Stimulated activated CD4-positive, alpha-beta T cell treated with anti-CD3 and anti-CD28 coated beads, Interleukin-4, amount 100 ng/mL, for 1 hour (primary cell): ENCODE results near the gene ZSCAN5A.
"Not testable (repeated sequence)": the region's sequence is repeated elsewhere in the genome, so short reads cannot be mapped to it uniquely, and the experiment has no call there.

ENCODE experiments used
- DNase-seq: peaks from one replicate; pipeline ENCODE4 v3.0.0-alpha.2; 2020

ZSCAN5A gene

DNA sequence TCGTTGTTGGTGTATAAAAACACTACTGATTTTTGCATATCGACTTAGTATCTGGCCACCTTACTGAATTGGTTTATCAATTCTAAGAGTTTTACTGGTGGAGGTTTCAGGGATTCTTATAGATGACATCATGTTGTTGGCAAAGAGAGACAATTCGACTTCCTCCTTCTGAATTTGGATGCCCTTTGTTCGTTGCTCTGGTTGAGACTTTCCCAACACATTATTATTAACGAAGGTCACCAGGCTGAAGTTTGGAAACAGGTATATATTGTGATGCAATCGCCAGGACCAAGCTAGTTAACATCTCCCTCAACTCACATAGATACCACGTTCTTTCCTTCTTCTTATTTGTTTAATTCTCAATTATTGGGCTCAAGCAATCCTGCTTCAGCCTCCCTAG, 115.0 kb downstream of the ZSCAN5A start:
- no peak for DNase-seq

GRCh38 chr19:56197646-56198045, 117.0 kb downstream of the ZSCAN5A start, which contains the start of gene ZSCAN5B:
TSS of gene ZSCAN5B (minus strand) at chr19:56197783. CDS start at chr19:56193052, 4,731 bp downstream.
- DNase-seq: not testable (repeated sequence)

DNA sequence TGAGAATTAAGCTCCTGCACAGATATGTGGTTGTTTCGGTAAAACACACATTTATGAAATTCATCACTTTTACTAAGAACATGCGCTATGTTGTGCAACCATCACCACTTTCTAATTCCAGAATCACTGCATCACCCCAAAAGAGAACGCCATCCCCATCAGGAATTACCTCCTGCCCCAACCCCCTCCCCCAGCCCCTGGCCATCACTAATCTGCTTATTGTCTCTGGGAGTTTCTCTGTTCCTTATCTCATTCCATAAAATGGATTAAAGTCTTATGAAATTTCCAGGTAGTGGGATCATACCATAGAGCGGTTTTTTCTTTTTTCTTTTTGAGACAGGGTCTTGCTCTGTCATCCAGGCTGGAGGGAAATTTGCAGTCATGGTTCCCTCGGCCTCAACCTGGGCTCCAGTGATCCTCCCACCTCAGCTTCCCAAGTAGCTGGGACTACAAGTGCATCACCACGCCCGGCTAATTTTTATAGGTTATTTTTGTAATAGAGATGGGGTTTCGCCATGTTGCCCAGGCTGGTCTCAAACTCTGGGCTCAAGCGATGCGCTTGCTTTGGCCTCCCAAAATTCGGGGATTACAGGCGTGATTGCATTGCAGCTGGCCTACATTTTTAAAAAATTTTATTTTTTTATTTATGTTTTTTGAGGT, 120.5 kb downstream of the ZSCAN5A start:
- DNase-seq: no peak

- DNase-seq: no peak
These were observed 122.9 kb downstream of the ZSCAN5A start for GRCh38 chr19:56191711-56192110.

DNA sequence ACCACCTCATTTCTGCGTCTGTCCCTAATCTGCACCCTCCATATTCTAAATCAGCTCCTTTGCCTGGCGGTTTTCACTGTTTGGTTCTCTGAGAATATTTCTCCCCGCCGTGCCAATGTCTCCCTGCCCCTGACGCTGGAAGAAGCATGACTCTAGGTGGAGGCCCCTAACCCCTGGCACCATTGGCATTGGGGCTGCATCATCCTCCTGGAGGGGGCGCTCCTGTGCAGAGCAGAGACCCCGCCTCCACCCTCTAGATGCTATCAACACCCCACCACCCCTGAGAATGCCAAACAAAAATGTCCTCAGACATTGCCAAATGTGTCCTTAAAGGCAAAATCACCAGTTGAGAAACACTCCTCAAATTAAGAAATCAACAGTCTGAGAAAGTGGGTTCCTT, 123.5 kb downstream of the ZSCAN5A start:
- no peak for DNase-seq

GRCh38 chr19:56189785-56190184, 124.9 kb downstream of the ZSCAN5A start:
- no peak for DNase-seq

GRCh38 chr19:56177564-56178243, 136.9 kb downstream of the ZSCAN5A start:
- DNase-seq: no peak

GRCh38 chr19:56176881-56177280, 137.8 kb downstream of the ZSCAN5A start:
- DNase-seq: no peak

- DNase-seq: not testable (repeated sequence)
These were observed 138.3 kb downstream of the ZSCAN5A start for GRCh38 chr19:56176310-56176709.

GRCh38 chr19:56175861-56176307, 138.8 kb downstream of the ZSCAN5A start, which contains the start of gene GALP:
TSS of gene GALP (plus strand) at chr19:56176008. CDS start at chr19:56177109, 1,101 bp downstream.
- not testable (repeated sequence) for DNase-seq

DNA sequence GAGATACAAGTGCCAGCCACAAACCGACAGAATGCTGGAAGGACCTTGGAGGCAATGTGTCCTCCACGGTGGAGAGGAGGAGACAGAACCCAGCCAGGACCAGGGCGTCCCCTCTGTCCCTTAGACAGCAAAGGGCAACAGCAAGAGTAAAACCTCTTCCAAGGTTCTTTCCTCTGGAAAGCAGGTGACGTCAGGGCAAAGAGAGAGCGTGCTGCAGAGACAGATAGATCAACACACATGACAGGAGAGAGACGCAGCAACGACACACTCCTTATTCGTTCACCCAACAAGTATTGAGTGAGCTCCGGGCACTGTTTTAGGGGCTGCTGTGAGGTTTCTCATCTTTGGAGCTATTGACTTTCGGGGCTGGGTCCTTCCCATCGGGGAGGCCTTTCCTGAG, 140.1 kb downstream of the ZSCAN5A start:
- no peak for DNase-seq

DNA sequence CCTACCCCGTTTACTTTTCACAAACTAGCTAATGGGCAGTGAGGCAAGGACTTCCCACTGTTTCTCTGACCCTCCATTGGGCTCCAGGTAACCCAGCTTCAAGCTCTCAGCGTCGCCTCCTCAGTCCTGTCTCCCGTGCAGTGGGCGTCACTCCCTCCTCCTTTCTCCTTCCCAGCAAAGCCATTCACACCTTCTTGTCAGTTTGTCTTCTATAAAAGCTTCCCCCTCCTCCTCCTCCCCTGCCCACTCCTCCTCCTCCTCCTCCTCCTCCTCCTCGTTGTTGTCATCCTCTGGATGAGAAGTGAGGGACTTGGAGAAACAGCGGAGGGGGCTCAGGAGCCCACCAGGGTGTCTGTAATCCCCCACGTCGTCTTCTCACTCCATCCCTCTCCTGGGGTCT, 140.6 kb downstream of the ZSCAN5A start:
- DNase-seq: no peak
